IPS-15b (cell line): Measurements from ENCODE around the gene HECTD4.
"Not testable (repeated sequence)": the region's sequence is repeated elsewhere in the genome, so short reads cannot be mapped to it uniquely, and the experiment has no call there.

ENCODE experiments used
- H3K27me3 ChIP-seq: one replicate; pipeline ENCODE4 v1.6.1; 2013; ENCODE audit warnings: low read length; ENCODE audit not compliant: control insufficient read depth, insufficient read depth
- H3K36me3 ChIP-seq: one replicate; pipeline ENCODE4 v1.6.1; 2013; ENCODE audit warnings: low read length; ENCODE audit not compliant: control insufficient read depth, insufficient read depth
- H3K4me1 ChIP-seq: one replicate; pipeline ENCODE4 v1.6.1; 2013; ENCODE audit warnings: mild to moderate bottlenecking, low read length; ENCODE audit not compliant: control insufficient read depth, insufficient read depth
- H3K4me3 ChIP-seq: one replicate; pipeline ENCODE4 v1.5.1; 2013; ENCODE audit warnings: low read depth, low read length
- H3K9ac ChIP-seq: one replicate; pipeline ENCODE4 v1.6.1; 2013; ENCODE audit warnings: low read depth, mild to moderate bottlenecking, low read length
- H3K9me3 ChIP-seq: one replicate; pipeline ENCODE4 v1.6.1; 2013; ENCODE audit warnings: mild to moderate bottlenecking, low read length; ENCODE audit not compliant: control insufficient read depth, insufficient read depth

Gene HECTD4

DNA sequence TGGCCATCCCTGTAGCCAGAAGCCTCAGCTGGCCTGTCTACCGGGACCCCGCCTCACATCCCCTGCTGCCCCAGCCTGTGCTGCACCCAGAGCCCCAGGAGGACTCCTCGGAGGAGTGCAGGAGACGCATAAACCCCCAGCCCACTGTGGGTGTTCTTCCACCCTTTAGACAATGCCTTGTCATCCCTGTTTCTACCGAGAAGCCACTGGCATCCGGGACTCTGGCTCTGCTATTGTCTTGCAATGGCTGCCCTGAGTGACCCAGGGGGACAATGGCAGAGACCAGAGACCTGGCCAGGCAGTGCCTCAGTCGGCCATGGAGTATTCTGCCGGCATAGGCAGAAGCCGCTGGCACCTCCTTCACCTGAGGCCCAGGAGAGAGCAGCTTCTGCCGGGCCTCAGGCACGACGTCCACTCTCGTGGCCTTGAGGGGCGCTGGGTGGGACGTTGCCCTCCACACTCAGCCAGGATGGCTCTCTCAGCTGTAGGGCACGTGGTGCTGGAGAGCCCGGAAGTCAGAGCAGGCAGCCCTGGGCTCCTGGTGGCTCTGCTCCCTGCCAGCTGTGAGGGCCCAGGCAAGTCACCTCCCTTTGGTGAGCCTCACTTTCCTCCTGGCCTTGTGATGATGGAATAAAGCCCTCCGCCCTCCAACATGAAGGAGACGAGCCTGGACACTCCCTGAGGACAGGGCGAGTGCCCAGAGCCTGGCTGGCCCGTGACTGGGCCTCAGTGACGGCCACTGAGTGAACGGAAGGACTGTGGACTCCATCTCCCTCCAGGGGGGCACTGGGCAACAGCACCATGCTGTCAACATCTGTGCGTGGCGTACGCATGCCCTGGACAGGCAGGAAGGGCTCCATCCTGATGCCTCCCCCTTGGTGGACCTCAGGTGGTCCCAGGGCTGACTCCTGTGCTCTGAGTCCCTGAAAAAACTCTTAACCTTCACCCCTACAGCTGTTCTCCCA is 215.9 kb downstream of the HECTD4 start:
- Histone ChIP-seq H3K4me3 (no peak overlapping the region), H3K9me3 (no peaks in the 10 kb centered on the region), H3K9ac (no peak overlapping the region), H3K4me1 (no peaks in the 10 kb centered on the region), H3K27me3 (no peaks in the 10 kb centered on the region), H3K36me3 (peaks cover 22% of the 10 kb centered on the region)

DNA sequence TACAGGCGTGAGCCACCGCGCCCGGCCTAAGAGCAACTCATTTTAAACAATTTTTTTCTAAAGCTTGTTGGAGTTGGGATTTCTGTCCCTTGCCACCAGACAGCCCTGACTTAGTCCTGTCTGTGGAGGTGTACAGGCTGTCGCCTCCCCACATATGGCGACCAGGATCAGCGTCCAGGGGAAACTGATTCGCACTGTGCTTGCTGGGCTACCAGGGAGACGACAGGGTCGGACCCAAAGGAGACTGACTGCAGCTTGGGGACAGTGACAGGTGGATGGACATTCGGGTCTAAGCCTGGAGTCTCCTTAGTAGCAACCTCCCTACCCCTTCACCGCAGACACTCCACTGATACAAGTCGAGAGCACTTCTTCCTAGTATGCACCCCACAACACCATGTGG is 216.6 kb downstream of the HECTD4 start:
- H3K9ac ChIP-seq = no peak overlapping the region
- no peaks in the 10 kb centered on the region for H3K27me3 ChIP-seq
- no peak overlapping the region for H3K4me3 ChIP-seq
- no peaks in the 10 kb centered on the region for H3K4me1 ChIP-seq
- no peaks in the 10 kb centered on the region for H3K9me3 ChIP-seq
- H3K36me3 ChIP-seq = peaks cover 23% of the 10 kb centered on the region

DNA sequence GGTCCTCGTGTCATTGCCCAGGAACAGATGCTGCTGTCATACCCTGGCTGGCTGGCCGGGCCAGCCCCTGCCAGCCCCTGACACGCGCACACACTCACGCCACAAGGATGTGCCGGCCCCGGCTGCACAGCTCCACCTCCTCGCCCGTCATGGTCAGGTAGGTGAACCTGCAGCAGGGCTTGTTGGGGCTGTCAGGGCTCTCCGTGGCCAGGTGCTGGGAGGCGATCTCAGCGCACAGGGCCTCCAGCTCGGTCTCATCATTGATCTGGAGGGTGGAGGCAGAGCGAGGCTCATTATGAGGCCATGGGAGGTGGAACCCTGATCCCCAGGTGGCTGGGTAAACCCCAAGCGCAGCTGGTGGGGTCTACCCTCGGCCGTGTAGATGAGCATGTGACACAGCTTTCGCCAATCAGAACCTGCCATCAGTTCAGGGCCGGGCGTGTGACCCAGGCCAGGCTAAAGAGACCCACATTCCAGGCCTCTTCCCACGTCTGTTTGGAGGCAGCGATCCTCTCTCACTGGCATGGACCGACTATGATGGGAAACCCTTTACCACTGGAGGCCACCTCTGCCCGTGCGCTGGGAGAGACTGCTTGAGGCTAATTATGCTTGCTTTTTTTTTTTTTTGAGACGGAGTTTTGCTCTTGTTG is 218.1 kb downstream of the HECTD4 start:
- Histone ChIP-seq H3K9me3 (no peaks in the 10 kb centered on the region), H3K4me3 (no peak overlapping the region), H3K36me3 (peaks cover 31% of the 10 kb centered on the region), H3K4me1 (no peaks in the 10 kb centered on the region), H3K9ac (no peak overlapping the region), H3K27me3 (no peaks in the 10 kb centered on the region)

DNA sequence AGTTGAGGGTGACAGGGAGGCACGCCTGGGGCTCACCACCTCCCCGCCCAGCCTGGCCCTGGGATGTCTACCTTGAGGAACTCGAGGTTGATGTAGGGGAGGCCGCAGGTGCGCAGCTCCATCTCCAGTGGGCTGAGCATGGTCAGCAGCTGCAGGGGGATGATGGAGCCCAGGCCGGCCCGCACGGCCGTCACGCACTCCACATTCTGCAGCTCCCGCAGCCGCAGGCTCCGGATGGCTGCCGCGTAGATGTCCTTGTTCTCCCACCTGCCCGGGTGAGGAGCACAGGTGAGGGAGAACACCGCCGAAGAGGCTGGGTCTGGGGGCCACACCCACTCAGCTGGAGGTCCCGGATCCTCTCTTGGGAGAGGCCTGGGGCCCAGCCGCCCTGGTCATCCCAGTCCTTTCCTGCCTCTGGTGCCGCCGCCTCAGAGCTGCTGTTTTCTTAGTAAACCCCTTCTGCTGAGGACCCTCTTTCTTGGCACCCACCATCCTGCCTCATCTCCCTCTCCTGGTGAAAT is 218.7 kb downstream of the HECTD4 start:
- Histone ChIP-seq H3K4me3 (no peak overlapping the region), H3K27me3 (no peaks in the 10 kb centered on the region), H3K36me3 (peaks cover 31% of the 10 kb centered on the region), H3K9me3 (no peaks in the 10 kb centered on the region), H3K9ac (no peak overlapping the region), H3K4me1 (no peaks in the 10 kb centered on the region)

DNA sequence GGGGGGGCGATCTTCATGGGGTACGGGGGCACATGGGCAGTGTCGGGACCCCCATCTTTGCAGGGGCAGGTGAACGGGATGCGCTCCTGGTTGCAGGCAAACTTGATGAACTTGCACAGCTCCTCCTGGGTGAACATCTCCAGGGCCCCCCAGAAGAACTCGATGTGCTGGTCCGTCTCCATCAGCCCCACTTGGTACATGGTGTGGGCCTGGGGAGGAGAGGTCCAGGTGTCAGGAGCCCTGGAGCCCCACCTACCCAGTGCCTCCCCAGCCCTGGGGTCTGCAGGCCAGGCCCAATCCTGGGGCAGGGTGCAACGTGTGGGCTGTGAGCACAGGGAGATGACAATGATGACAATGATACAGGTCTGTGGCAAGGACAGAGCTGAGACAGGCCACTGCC is 219.2 kb downstream of the HECTD4 start:
- H3K9me3 ChIP-seq = no peaks in the 10 kb centered on the region
- no peak overlapping the region for H3K9ac ChIP-seq
- H3K36me3 ChIP-seq = peaks cover 31% of the 10 kb centered on the region
- no peak overlapping the region for H3K4me3 ChIP-seq
- no peaks in the 10 kb centered on the region for H3K27me3 ChIP-seq
- no peaks in the 10 kb centered on the region for H3K4me1 ChIP-seq

DNA sequence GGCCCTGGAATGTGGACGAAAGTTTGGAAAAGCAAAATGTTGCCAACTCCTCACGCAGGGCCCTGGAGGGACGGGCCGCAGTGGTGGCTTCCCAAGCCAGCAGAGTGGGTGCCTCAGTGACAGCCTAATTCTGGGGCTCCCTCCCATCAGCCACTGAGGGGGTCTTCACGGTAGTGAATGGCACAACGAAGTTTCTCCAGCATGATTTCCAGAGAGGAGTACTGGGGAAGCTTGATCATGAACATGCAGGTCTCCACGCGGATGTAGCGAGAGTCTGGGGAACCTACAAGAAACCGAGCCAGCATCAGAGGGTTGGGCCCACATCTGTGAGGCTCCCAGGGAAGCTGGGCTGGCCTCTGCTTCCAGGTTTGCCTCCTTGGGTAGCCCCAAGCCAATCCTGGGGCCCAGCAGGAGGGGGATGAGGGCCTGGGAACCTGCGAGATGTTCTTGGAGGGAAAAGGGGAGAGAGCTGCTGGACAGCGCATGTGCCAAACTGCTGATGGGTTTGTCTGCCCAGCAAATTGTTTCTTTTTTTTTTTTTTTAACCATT is 219.9 kb downstream of the HECTD4 start:
- H3K36me3 ChIP-seq = peaks cover 31% of the 10 kb centered on the region
- no peaks in the 10 kb centered on the region for H3K9me3 ChIP-seq
- H3K4me1 ChIP-seq = no peaks in the 10 kb centered on the region
- no peak overlapping the region for H3K9ac ChIP-seq
- no peaks in the 10 kb centered on the region for H3K27me3 ChIP-seq
- no peak overlapping the region for H3K4me3 ChIP-seq

DNA sequence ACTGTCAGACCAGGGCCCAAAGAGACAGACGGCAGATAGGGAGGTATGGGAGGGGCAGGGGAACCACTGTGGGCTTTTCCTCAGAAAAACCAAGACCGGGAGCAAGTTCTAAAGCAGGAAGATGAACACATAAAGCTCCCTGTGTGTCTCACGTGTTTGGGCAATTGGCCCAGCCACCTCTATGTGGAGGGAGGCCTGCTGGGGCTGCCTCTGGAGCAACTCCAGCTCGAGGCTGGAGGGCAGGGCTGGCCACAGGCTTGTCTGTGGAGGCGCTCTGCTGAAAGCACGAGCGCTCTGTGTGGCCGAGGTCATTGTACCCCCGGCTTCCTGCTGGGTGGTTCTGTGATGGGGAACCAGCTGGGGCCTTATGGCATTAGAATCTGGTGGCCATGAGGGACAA is 220.5 kb downstream of the HECTD4 start:
- Histone ChIP-seq H3K27me3 (no peaks in the 10 kb centered on the region), H3K9me3 (no peaks in the 10 kb centered on the region), H3K9ac (no peak overlapping the region), H3K4me1 (no peaks in the 10 kb centered on the region), H3K36me3 (peaks cover 31% of the 10 kb centered on the region), H3K4me3 (no peak overlapping the region)

DNA sequence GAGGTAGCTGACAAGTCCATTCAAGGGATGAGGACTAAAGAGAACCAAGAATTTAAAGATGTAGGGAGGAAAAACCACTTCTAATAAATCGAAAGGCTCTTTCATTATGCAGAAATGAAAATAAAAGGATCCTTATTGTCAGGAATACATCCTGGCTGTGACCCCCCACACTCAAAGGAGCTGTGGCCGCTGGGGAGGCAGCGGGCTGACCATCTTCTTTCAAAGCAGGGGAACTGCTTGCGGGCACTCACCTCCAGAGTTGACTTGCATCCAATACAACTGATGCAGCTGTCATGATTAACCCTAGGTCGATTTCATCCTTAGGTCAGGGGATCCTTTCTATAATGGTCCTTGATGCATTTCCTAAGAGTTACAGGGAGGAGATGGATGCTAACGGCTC is 221.6 kb downstream of the HECTD4 start:
- H3K36me3 ChIP-seq = peaks cover 25% of the 10 kb centered on the region
- H3K9ac ChIP-seq = no peak overlapping the region
- no peaks in the 10 kb centered on the region for H3K9me3 ChIP-seq
- H3K4me1 ChIP-seq = no peaks in the 10 kb centered on the region
- H3K4me3 ChIP-seq = no peak overlapping the region
- no peaks in the 10 kb centered on the region for H3K27me3 ChIP-seq

DNA sequence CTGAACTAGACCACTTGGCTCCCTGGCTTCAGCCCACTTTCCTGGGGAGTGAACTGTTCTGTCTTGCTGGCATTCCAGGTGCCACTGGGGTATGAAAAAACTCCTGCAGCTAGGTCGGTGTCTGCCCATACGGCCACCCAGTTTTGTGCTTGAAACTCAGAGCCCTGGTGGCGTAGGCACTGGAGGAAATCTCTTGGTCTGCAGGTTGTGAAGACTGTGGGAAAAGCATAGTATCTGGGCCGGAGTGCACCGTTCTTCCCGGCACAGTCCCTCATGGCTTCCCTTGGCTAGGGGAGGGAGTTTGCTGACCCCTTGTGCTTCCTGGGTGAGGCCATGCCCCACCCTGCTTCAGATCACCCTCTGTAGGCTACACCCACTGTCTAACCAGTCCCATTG is 223.1 kb downstream of the HECTD4 start:
- H3K36me3 ChIP-seq = peaks cover 24% of the 10 kb centered on the region
- H3K9ac ChIP-seq = no peak overlapping the region
- no peak overlapping the region for H3K4me3 ChIP-seq
- no peaks in the 10 kb centered on the region for H3K4me1 ChIP-seq
- no peaks in the 10 kb centered on the region for H3K9me3 ChIP-seq
- H3K27me3 ChIP-seq = no peaks in the 10 kb centered on the region

DNA sequence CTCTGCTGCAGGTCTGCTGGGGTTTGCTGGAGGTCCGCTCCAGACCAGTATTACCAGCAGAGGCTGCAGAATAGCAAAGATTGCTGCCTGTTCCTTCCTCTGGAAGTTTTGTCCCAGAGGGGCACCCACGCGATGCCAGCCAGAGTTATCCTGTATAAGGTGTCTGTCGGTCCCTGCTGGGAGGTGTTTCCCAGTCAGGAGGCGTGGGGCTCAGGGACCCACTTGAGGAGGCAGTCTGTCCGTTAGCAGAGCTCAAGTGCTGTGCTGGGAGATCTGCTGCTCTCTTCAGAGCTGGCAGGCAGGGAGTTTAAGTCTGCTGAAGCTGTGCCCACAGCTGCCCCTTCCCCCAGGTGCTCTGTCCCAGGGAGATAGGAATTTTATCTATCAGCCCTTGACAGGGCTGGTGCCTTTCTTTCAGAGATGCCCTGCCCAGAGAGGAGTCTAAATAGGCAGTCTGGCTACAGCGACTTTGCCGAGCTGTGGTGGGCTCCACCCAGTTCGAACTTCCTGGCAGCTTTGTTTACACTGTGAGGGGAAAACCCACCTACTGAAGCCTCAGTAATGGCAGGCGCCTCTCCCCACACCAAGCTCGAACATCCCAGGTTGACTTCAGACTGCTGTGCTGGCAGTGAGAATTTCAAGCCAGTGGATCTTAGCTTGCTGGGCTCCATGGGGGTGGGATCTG is 223.6 kb downstream of the HECTD4 start:
- not testable (repeated sequence) for H3K4me3 ChIP-seq, H3K4me1 ChIP-seq
- H3K36me3 ChIP-seq = peaks cover 28% of the 10 kb centered on the region

DNA sequence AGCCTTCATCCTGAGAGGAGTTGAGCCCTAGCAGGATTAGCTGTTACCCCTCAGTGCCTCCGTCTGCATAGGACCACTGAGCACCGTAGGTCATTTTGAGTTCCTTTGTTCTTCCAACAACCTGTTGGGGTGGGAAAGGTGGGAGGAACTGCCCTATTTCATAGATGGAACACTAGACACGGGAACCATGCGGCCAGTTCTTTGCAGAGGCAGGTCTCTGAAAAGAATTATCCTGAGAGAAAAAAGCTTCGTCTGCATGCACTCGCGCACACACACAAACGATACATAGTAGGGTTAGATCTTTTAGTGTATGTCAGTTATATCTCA is 228.4 kb downstream of the HECTD4 start:
- H3K27me3 ChIP-seq = no peaks in the 10 kb centered on the region
- H3K4me3 ChIP-seq = no peak overlapping the region
- no peak overlapping the region for H3K9ac ChIP-seq
- no peaks in the 10 kb centered on the region for H3K4me1 ChIP-seq
- H3K9me3 ChIP-seq = no peaks in the 10 kb centered on the region
- peaks cover 33% of the 10 kb centered on the region for H3K36me3 ChIP-seq

More for the DNA sequence above, 223.6 kb downstream of the HECTD4 start:
- not testable (repeated sequence) for H3K9ac ChIP-seq, H3K27me3 ChIP-seq, H3K9me3 ChIP-seq
